Subcutaneous abdominal adipose tissue (tissue), 5 donors: ENCODE data around the gene ELF2.
"Not testable (repeated sequence)": the region's sequence is repeated elsewhere in the genome, so short reads cannot be mapped to it uniquely, and the experiment has no call there.

Experiments used
- H3K27ac ChIP-seq: one replicate; pipeline ENCODE4 v1.7.0; 2013; ENCODE audit warnings: low read depth, mild to moderate bottlenecking, inconsistent platforms, low read length, moderate library complexity
- H3K27me3 ChIP-seq, 5 donors: one replicate each; pipeline ENCODE4 v1.7.0; 2013; ENCODE audit warnings: low read length in 5 of 5, inconsistent platforms in 1 of 5; ENCODE audit not compliant: control insufficient read depth in 5 of 5, insufficient read depth in 4 of 5
- H3K36me3 ChIP-seq, 5 donors: one replicate each; pipeline ENCODE4 v1.7.0; 2013; ENCODE audit warnings: low read length in 5 of 5; ENCODE audit not compliant: control insufficient read depth in 5 of 5, insufficient read depth in 5 of 5
- H3K4me1 ChIP-seq, 5 donors: one replicate each; pipeline ENCODE4 v1.7.0; 2013; ENCODE audit warnings: low read length in 5 of 5, mild to moderate bottlenecking in 3 of 5, moderate library complexity in 1 of 5; ENCODE audit not compliant: control insufficient read depth in 5 of 5, insufficient read depth in 5 of 5
- H3K4me3 ChIP-seq, 5 donors: one replicate each; pipeline ENCODE4 v1.7.0; 2013; ENCODE audit warnings: low read length in 5 of 5, low read depth in 1 of 5
- H3K9ac ChIP-seq, 5 donors: one replicate each; pipeline ENCODE4 v1.7.0; 2013; ENCODE audit warnings: low read length in 5 of 5, mild to moderate bottlenecking in 4 of 5, moderate library complexity in 3 of 5
- H3K9me3 ChIP-seq, 5 donors: one replicate each; pipeline ENCODE4 v1.7.0; 2013; ENCODE audit warnings: low read length in 5 of 5; ENCODE audit not compliant: control insufficient read depth in 5 of 5
- donor health status: healthy.
- donor health status: healthy.
- donor health status: healthy.
- donor health status: healthy.
- donor health status: healthy.

Gene ELF2

GRCh38 chr4:139028191-139028661, 148.8 kb downstream of the ELF2 start:
- Histone ChIP-seq H3K4me1 (peaks cover 3 to 30% (median 26%) of the 10 kb centered on the region in 5 donors), H3K4me3 (peak overlapping the region in 1 of 5 donors; percentile 7), H3K9ac (no peak overlapping the region), H3K27ac (peak overlapping the region; percentile 69), H3K27me3 (no peaks in the 10 kb centered on the region), H3K36me3 (peaks cover 0 to 4% (median 4%) of the 10 kb centered on the region in 5 donors), H3K9me3 (no peaks in the 10 kb centered on the region)

GRCh38 chr4:139027776-139028175, 149.2 kb downstream of the ELF2 start:
- no peaks in the 10 kb centered on the region for H3K27me3 ChIP-seq
- peaks cover 0 to 4% (median 4%) of the 10 kb centered on the region in 5 donors for H3K36me3 ChIP-seq
- H3K4me3 ChIP-seq: no peak overlapping the region
- H3K9ac ChIP-seq: no peak overlapping the region
- H3K9me3 ChIP-seq: no peaks in the 10 kb centered on the region
- H3K27ac ChIP-seq: peak overlapping the region; percentile 69
- H3K4me1 ChIP-seq: peaks cover 3 to 30% (median 26%) of the 10 kb centered on the region in 5 donors

GRCh38 chr4:139025841-139026240, 151.2 kb downstream of the ELF2 start:
- Histone ChIP-seq H3K36me3 (peaks cover 0 to 4% (median 4%) of the 10 kb centered on the region in 5 donors), H3K9ac (no peak overlapping the region), H3K4me1 (peaks cover 3 to 28% (median 17%) of the 10 kb centered on the region in 5 donors), H3K4me3 (no peak overlapping the region), H3K27ac (no peak overlapping the region), H3K27me3 (no peaks in the 10 kb centered on the region), H3K9me3 (no peaks in the 10 kb centered on the region)

- Histone ChIP-seq H3K9me3 (no peaks in the 10 kb centered on the region), H3K27ac (no peak overlapping the region), H3K27me3 (no peaks in the 10 kb centered on the region), H3K4me3 (no peak overlapping the region), H3K9ac (no peak overlapping the region), H3K36me3 (peaks cover 0 to 7% (median 4%) of the 10 kb centered on the region in 5 donors), H3K4me1 (peaks cover 3 to 24% (median 23%) of the 10 kb centered on the region in 5 donors)
These were observed 152.3 kb downstream of the ELF2 start for GRCh38 chr4:139024686-139025085.

GRCh38 chr4:139022835-139023234, 154.2 kb downstream of the ELF2 start:
- Histone ChIP-seq H3K36me3 (peaks cover 0 to 4% (median 0%) of the 10 kb centered on the region in 5 donors), H3K27ac (no peak overlapping the region), H3K27me3 (no peaks in the 10 kb centered on the region), H3K4me1 (peaks cover 2 to 38% (median 29%) of the 10 kb centered on the region in 5 donors), H3K9me3 (no peaks in the 10 kb centered on the region), H3K4me3 (no peak overlapping the region), H3K9ac (no peak overlapping the region)

GRCh38 chr4:139021071-139021470, 155.9 kb downstream of the ELF2 start:
- not testable (repeated sequence) for H3K27me3 ChIP-seq, H3K9me3 ChIP-seq, H3K36me3 ChIP-seq, H3K4me3 ChIP-seq, H3K27ac ChIP-seq, H3K9ac ChIP-seq
- H3K4me1 ChIP-seq: peaks cover 2 to 42% (median 32%) of the 10 kb centered on the region in 5 donors

- no peaks in the 10 kb centered on the region for H3K9me3 ChIP-seq
- peaks cover 0 to 4% (median 0%) of the 10 kb centered on the region in 5 donors for H3K36me3 ChIP-seq
- peak overlapping the region in 1 of 5 donors; percentile 25 for H3K9ac ChIP-seq
- no peak overlapping the region for H3K4me3 ChIP-seq
- no peaks in the 10 kb centered on the region for H3K27me3 ChIP-seq
- H3K27ac ChIP-seq: no peak overlapping the region
- peaks cover 2 to 42% (median 32%) of the 10 kb centered on the region in 5 donors for H3K4me1 ChIP-seq
These were observed 156.6 kb downstream of the ELF2 start for GRCh38 chr4:139020384-139020783.

GRCh38 chr4:139018971-139019758, 157.9 kb downstream of the ELF2 start:
- H3K36me3 ChIP-seq: peaks cover 0 to 4% (median 0%) of the 10 kb centered on the region in 5 donors
- H3K9me3 ChIP-seq: no peaks in the 10 kb centered on the region
- no peaks in the 10 kb centered on the region for H3K27me3 ChIP-seq
- H3K9ac ChIP-seq: peak overlapping the region in 1 of 5 donors; percentile 44
- H3K4me3 ChIP-seq: peak overlapping the region in 4 of 5 donors; percentile 7 to 96 (median 53)
- H3K4me1 ChIP-seq: peaks cover 6 to 43% (median 36%) of the 10 kb centered on the region in 5 donors
- H3K27ac ChIP-seq: peak overlapping the region; percentile 73

- no peaks in the 10 kb centered on the region for H3K27me3 ChIP-seq
- H3K4me3 ChIP-seq: peak overlapping the region; percentile 27 to 96 (median 52)
- peaks cover 0 to 4% (median 0%) of the 10 kb centered on the region in 5 donors for H3K36me3 ChIP-seq
These were observed 158.5 kb downstream of the ELF2 start for GRCh38 chr4:139018501-139018900.

GRCh38 chr4:139017861-139018260, 159.2 kb downstream of the ELF2 start:
- H3K9me3 ChIP-seq: no peaks in the 10 kb centered on the region
- no peaks in the 10 kb centered on the region for H3K27me3 ChIP-seq
- peaks cover 0 to 4% (median 0%) of the 10 kb centered on the region in 5 donors for H3K36me3 ChIP-seq
- H3K4me1 ChIP-seq: peaks cover 8 to 49% (median 38%) of the 10 kb centered on the region in 5 donors
- H3K27ac ChIP-seq: peak overlapping the region; percentile 73
- peak overlapping the region; percentile 27 to 96 (median 52) for H3K4me3 ChIP-seq
- H3K9ac ChIP-seq: peak overlapping the region in 4 of 5 donors; percentile 25 to 59 (median 44)

More at GRCh38 chr4:139018501-139018900, 158.5 kb downstream of the ELF2 start:
- peak overlapping the region; percentile 73 for H3K27ac ChIP-seq
- peaks cover 8 to 49% (median 38%) of the 10 kb centered on the region in 5 donors for H3K4me1 ChIP-seq
- peak overlapping the region in 2 of 5 donors; percentile 14 to 59 for H3K9ac ChIP-seq
- no peaks in the 10 kb centered on the region for H3K9me3 ChIP-seq
